Measurements from ENCODE around the gene COL9A1. TPM values are rescaled to one million over a fixed set of nuclear protein-coding genes. Genes with fewer than 3 reads are reported as not detected.

Gene COL9A1
- total RNA-seq, 1 experiment from 2014 or later = 7.8 TPM

DNA sequence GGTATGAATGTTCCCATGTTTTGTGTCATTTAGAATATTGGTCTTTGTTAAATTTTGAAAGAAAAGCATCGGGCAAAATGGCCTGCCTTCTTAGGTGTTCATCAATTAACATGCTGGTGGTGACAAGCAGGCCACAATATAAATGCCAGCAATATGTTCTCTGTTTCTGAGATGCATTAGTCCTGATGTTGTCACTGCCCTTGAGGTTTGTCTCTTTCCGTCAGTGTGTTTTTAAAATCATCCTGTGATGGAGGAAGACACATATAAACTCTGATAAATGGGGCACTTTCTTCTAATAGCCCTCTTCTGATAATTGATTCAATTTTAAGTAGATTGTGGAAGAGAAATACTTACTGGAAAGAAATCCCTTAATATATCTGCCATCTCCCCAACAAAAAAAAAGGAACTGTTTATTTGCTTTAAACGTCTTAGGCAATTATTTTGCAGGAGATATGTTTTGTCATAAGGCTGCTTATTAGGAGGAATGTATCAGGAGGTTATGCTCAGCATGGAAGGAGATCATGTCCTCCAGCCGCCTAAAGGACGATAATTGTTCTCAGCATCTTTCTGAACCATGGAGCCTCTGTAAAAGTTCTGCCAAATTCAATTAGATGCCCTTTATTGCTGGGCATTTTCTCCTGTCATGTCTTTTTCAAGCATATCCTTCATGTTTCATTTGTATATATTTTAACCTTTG lies 134.1 kb downstream of the COL9A1 start:
- Histone ChIP-seq H3K18ac (ENCODE audit: insufficient read length, low read depth, low read length) (no peak overlapping the region), H2BK12ac (ENCODE audit: insufficient read length, low read depth, low read length) (no peak overlapping the region), H4K20me1 (ENCODE audit: control insufficient read depth, insufficient read depth, insufficient read length) (no peaks in the 10 kb centered on the region), H3K9ac (ENCODE audit: extremely low read depth, insufficient read length, low read length) (no peak overlapping the region), H3K9me3 (ENCODE audit: control insufficient read depth, low read depth, low read length) (no peaks in the 10 kb centered on the region), H2BK20ac (ENCODE audit: low read depth, low read length, poor library complexity, severe bottlenecking) (no peak overlapping the region), H3K14ac (ENCODE audit: insufficient read depth, low read length) (no peak overlapping the region), H3K4me1 (ENCODE audit: insufficient read depth, low read length) (no peaks in the 10 kb centered on the region), H3K23ac (ENCODE audit: insufficient read length, low read depth, low read length) (no peak overlapping the region), H4K8ac (replicated peaks; ENCODE audit: insufficient read length, low read depth, low read length) (no peak overlapping the region), H3K56ac (ENCODE audit: insufficient read length, low read depth, low read length) (no peak overlapping the region), H2BK15ac (ENCODE audit: low read depth, low read length) (no peak overlapping the region), H3T11ph (ENCODE audit: low read length) (no peak overlapping the region), H3K27me3 (ENCODE audit: insufficient read depth, low read length) (no peaks in the 10 kb centered on the region), H3K4ac (ENCODE audit: low read depth, low read length) (no peak overlapping the region), H2BK120ac (ENCODE audit: low read depth, low read length, poor library complexity, severe bottlenecking) (no peak overlapping the region), H2BK5ac (ENCODE audit: insufficient read length, low read length) (no peak overlapping the region), H3K23me2 (ENCODE audit: insufficient read length, low read depth, low read length, poor library complexity, severe bottlenecking) (no peaks in the 10 kb centered on the region), H2AK5ac (ENCODE audit: insufficient read length, low read length) (no peak overlapping the region), H2AFZ (ENCODE audit: low read length) (no peak overlapping the region), H3K4me2 (ENCODE audit: insufficient read depth, insufficient read length, low read length) (no peak overlapping the region), H3K79me2 (ENCODE audit: insufficient read depth, low read length) (no peaks in the 10 kb centered on the region), H3K27ac (ENCODE audit: insufficient read length, low read depth, low read length) (no peak overlapping the region), H4K5ac (ENCODE audit: insufficient read length, low read depth, low read length) (no peak overlapping the region), H4K91ac (ENCODE audit: insufficient read length, low read depth, low read length) (no peak overlapping the region), H3K79me1 (ENCODE audit: insufficient read depth, low read depth, low read length, poor library complexity, severe bottlenecking) (no peaks in the 10 kb centered on the region)
- Mint-ChIP-seq H3K9me3 (no peaks in the 10 kb centered on the region), H3K36me3 (ENCODE audit: insufficient read depth in 1 of 3, low read depth in 3 of 3) (no peaks in the 10 kb centered on the region), H3K27me3 (ENCODE audit: low read depth) (peaks cover 7% of the 10 kb centered on the region), H3K4me1 (peaks cover 6 to 8% of the 10 kb centered on the region in 2 experiments), H3K4me3 (no peak overlapping the region), H3K27ac (no peak overlapping the region)
- no peak for DNase-seq
- WGBS (ENCODE audit: extremely low coverage, insufficient read length, low lambda C conversion rate) = no CpG with 5 or more reads among the region's 5 CpGs
- TF ChIP-seq, protein P1, sequence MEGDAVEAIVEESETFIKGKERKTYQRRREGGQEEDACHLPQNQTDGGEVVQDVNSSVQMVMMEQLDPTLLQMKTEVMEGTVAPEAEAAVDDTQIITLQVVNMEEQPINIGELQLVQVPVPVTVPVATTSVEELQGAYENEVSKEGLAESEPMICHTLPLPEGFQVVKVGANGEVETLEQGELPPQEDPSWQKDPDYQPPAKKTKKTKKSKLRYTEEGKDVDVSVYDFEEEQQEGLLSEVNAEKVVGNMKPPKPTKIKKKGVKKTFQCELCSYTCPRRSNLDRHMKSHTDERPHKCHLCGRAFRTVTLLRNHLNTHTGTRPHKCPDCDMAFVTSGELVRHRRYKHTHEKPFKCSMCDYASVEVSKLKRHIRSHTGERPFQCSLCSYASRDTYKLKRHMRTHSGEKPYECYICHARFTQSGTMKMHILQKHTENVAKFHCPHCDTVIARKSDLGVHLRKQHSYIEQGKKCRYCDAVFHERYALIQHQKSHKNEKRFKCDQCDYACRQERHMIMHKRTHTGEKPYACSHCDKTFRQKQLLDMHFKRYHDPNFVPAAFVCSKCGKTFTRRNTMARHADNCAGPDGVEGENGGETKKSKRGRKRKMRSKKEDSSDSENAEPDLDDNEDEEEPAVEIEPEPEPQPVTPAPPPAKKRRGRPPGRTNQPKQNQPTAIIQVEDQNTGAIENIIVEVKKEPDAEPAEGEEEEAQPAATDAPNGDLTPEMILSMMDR (conservative IDR thresholded peaks at IDR 0.05) = no peak

Other genes with a start within 250 kb of the COL9A1 start
- 25.0 and 31.0 TPM in 2 replicates for gene FAM135A, start 110.4 kb upstream of the COL9A1 start, total RNA-seq (2021)

All from H9 (cell line).